Measurements from ENCODE around the gene PKDREJ. TPM values are rescaled to one million over a fixed set of nuclear protein-coding genes. Genes with fewer than 3 reads are reported as not detected.

Gene PKDREJ
- total RNA-seq, 1 experiment from 2014 or later, result 0.04 TPM

- Histone ChIP-seq H2BK15ac (ENCODE audit: low read depth, low read length) (no peak overlapping the region), H3K27me3 (ENCODE audit: insufficient read depth, low read length) (no peaks in the 10 kb centered on the region), H4K5ac (ENCODE audit: insufficient read length, low read depth, low read length) (no peak overlapping the region), H3K4ac (ENCODE audit: low read depth, low read length) (no peak overlapping the region), H3K23me2 (ENCODE audit: insufficient read length, low read depth, low read length, poor library complexity, severe bottlenecking) (peaks cover 9% of the 10 kb centered on the region), H3K79me1 (ENCODE audit: insufficient read depth, low read depth, low read length, poor library complexity, severe bottlenecking) (no peaks in the 10 kb centered on the region), H3K4me1 (ENCODE audit: insufficient read depth, low read length) (no peaks in the 10 kb centered on the region), H3K14ac (ENCODE audit: insufficient read depth, low read length) (no peak overlapping the region), H3K4me2 (ENCODE audit: insufficient read depth, insufficient read length, low read length) (no peak overlapping the region), H2BK5ac (ENCODE audit: insufficient read length, low read length) (no peak overlapping the region), H2AFZ (ENCODE audit: low read length) (no peak overlapping the region), H4K20me1 (ENCODE audit: control insufficient read depth, insufficient read depth, insufficient read length) (no peaks in the 10 kb centered on the region), H3T11ph (ENCODE audit: low read length) (no peak overlapping the region), H3K18ac (ENCODE audit: insufficient read length, low read depth, low read length) (no peak overlapping the region), H3K27ac (ENCODE audit: insufficient read length, low read depth, low read length) (no peak overlapping the region), H3K9ac (ENCODE audit: extremely low read depth, insufficient read length, low read length) (no peak overlapping the region), H3K56ac (ENCODE audit: insufficient read length, low read depth, low read length) (no peak overlapping the region), H3K23ac (ENCODE audit: insufficient read length, low read depth, low read length) (no peak overlapping the region), H2AK5ac (ENCODE audit: insufficient read length, low read length) (no peak overlapping the region), H3K79me2 (ENCODE audit: insufficient read depth, low read length) (no peaks in the 10 kb centered on the region; the same call in 1 of the 2 replicates), H2BK12ac (ENCODE audit: insufficient read length, low read depth, low read length) (no peak overlapping the region), H2BK120ac (ENCODE audit: low read depth, low read length, poor library complexity, severe bottlenecking) (no peak overlapping the region), H3K9me3 (ENCODE audit: control insufficient read depth, low read depth, low read length) (no peaks in the 10 kb centered on the region), H4K91ac (ENCODE audit: insufficient read length, low read depth, low read length) (no peak overlapping the region), H2BK20ac (ENCODE audit: low read depth, low read length, poor library complexity, severe bottlenecking) (no peak overlapping the region), H4K8ac (replicated peaks; ENCODE audit: insufficient read length, low read depth, low read length) (no peak overlapping the region)
- WGBS (ENCODE audit: extremely low coverage, insufficient read length, low lambda C conversion rate), result no CpG with 5 or more reads among the region's 11 CpGs
- Mint-ChIP-seq H3K27ac (no peak overlapping the region; a peak in 1 of 7 replicates), H3K9me3 (no peaks in the 10 kb centered on the region), H3K4me1 (peaks cover 20 to 21% of the 10 kb centered on the region in 2 experiments), H3K27me3 (ENCODE audit: low read depth) (no peaks in the 10 kb centered on the region; the same call in 1 of the 2 replicates), H3K36me3 (ENCODE audit: insufficient read depth in 1 of 3, low read depth in 3 of 3) (peaks cover 4 to 24% (median 19%) of the 10 kb centered on the region in 3 experiments; a peak in 6 of 7 replicates), H3K4me3 (no peak overlapping the region)
- DNase-seq, result no peak
- TF ChIP-seq CTCF (conservative IDR thresholded peaks at IDR 0.05), result no peak
Measured at GRCh38 chr22:46293577-46294260, 30.6 kb upstream of the PKDREJ start.

Measured in H9 (cell line).